Body of pancreas (tissue), 4 donors: Measurements from ENCODE around the gene PEMT. TPM values are rescaled to one million over a fixed set of nuclear protein-coding genes. Genes with fewer than 3 reads are reported as not detected.

Source experiments
- ATAC-seq: fragments of 150-250 bp; one replicate; pipeline ENCODE4 v1.9.1; 2016
- DNase-seq, 4 donors: peaks; one replicate each; pipeline ENCODE4 v3.0.0-alpha.2; 2019
- H3K27ac ChIP-seq, 4 donors: fragments of 200-600 bp; sonication (generic); 1 replicate in 3 of 4; 2 replicates in 1 of 4; pipeline versions ENCODE4 v1.5.1 to v1.6.1; 2016 to 2019; ENCODE audit warnings: mild to moderate bottlenecking in 1 of 4, mixed read lengths in 1 of 4, moderate library complexity in 1 of 4
- H3K27me3 ChIP-seq, 2 donors: fragments of 200-600 bp; sonication (generic); one replicate each; pipeline ENCODE4 v1.6.0; 2016; ENCODE audit warnings: mild to moderate bottlenecking in 1 of 2
- H3K36me3 ChIP-seq, 2 donors: fragments of 200-600 bp; sonication (generic); replicated peaks in 1 of 2; 2 replicates each; pipeline ENCODE4 v1.5.1; 2016; ENCODE audit warnings: low read depth in 2 of 2; ENCODE audit not compliant: insufficient read depth in 1 of 2
- H3K4me1 ChIP-seq: fragments of 200-600 bp; sonication (generic); one replicate; pipeline ENCODE4 v1.6.0; 2016
- H3K4me3 ChIP-seq, 2 donors: fragments of 200-600 bp; sonication (generic); 1 replicate in 1 of 2; 2 replicates in 1 of 2; pipeline ENCODE4 v1.5.1; 2016 to 2019
- H3K9me3 ChIP-seq, 3 donors: fragments of 200-600 bp; sonication (generic); 1 replicate in 2 of 3; 2 replicates in 1 of 3; pipeline ENCODE4 v1.5.1; 2016
- CTCF ChIP-seq, 7 experiments: fragments of 450-650 bp in 4 of 7; fragments of 200-600 bp in 3 of 7; sonication (generic) in 3 of 7; IDR thresholded peaks; one replicate each; pipeline ENCODE4 v1.5.1; 2016 to 2019; ENCODE audit warnings: antibody characterized with exemption in 7 of 7
- POLR2A ChIP-seq, 3 donors: fragments of 450-650 bp; IDR thresholded peaks; one replicate each; pipeline ENCODE4 v1.6.1; 2016; ENCODE audit warnings: antibody characterized with exemption in 3 of 3, mild to moderate bottlenecking in 2 of 3
- WGBS, 2 donors: methylation state at CpG; one replicate each; pipeline ENCODE4 v1.1.5; 2017; 5-methylcytosine and 5-hydroxymethylcytosine counted together
- intact Hi-C: fragments of 100-400 bp; cut with DNase I; formaldehyde crosslinking; loops from one replicate; pipeline ENCODE4 v1.15.1; 2023
- total RNA-seq, 2 donors: library from RNA; depleted of rRNA; stranded (reverse); fragments of >200 nt; gene quantifications; one replicate each; pipeline ENCODE4 v1.1.0, GENCODE V29; 2016

The PEMT gene
- total RNA-seq, 2 donors from 2014 or later = 23.4 to 27.8 TPM

GRCh38 chr17:17505610-17506171 lies 85.8 kb downstream of the PEMT start:
- Histone ChIP-seq H3K27ac (peak overlapping the region in 2 of 4 donors; percentile 50 to 68), H3K36me3 (no peaks in the 10 kb centered on the region), H3K9me3 (no peaks in the 10 kb centered on the region), H3K4me3 (no peak overlapping the region), H3K4me1 (peaks cover 16% of the 10 kb centered on the region), H3K27me3 (no peaks in the 10 kb centered on the region)
- 80 to 92% methylated on average over 2 to 22 of the region's 22 CpGs for WGBS, 2 donors
- DNase-seq (no peak), ATAC-seq (no peak)
- intact Hi-C loops = no loop called here
- TF ChIP-seq CTCF (IDR thresholded peaks at IDR 0.05) = no peak
- no peak for TF ChIP-seq POLR2A (IDR thresholded peaks at IDR 0.05)

GRCh38 chr17:17505151-17505550 lies 86.4 kb downstream of the PEMT start:
- TF ChIP-seq POLR2A (IDR thresholded peaks at IDR 0.05) (no peak), CTCF (IDR thresholded peaks at IDR 0.05) (no peak)
- 100% methylated on average over 4 to 5 of the region's 5 CpGs for WGBS, 2 donors
- no peak for DNase-seq
- Histone ChIP-seq H3K4me3 (no peak overlapping the region), H3K27me3 (no peaks in the 10 kb centered on the region), H3K4me1 (peaks cover 16% of the 10 kb centered on the region), H3K9me3 (no peaks in the 10 kb centered on the region), H3K36me3 (no peaks in the 10 kb centered on the region), H3K27ac (no peak overlapping the region)
- ATAC-seq = no peak
- intact Hi-C loops = no loop called here

- Histone ChIP-seq H3K36me3 (no peaks in the 10 kb centered on the region), H3K27me3 (no peaks in the 10 kb centered on the region), H3K9me3 (no peaks in the 10 kb centered on the region), H3K27ac (no peak overlapping the region), H3K4me1 (peaks cover 16% of the 10 kb centered on the region), H3K4me3 (no peak overlapping the region)
- no peak for ATAC-seq
- TF ChIP-seq CTCF (IDR thresholded peaks at IDR 0.05) (no peak), POLR2A (IDR thresholded peaks at IDR 0.05) (no peak)
- intact Hi-C loops = loop anchor here (5.0 kb wide), 2 partner anchors 53 to 152 kb away; no protein-coding TSS in a partner anchor
- DNase-seq = no peak
- 80 to 81% methylated on average over 9 to 20 of the region's 20 CpGs for WGBS, 2 donors
Observed at GRCh38 chr17:17504341-17505140, 87.0 kb downstream of the PEMT start.

GRCh38 chr17:17503566-17504130 lies 87.9 kb downstream of the PEMT start:
- 64 to 68% methylated on average over 5 to 6 of the region's 7 CpGs for WGBS, 2 donors
- no peaks in the 10 kb centered on the region for H3K9me3 ChIP-seq
- ATAC-seq = no peak
- no peaks in the 10 kb centered on the region for H3K36me3 ChIP-seq
- no peak overlapping the region for H3K4me3 ChIP-seq
- H3K4me1 ChIP-seq = peaks cover 16% of the 10 kb centered on the region
- no peak overlapping the region for H3K27ac ChIP-seq
- no peaks in the 10 kb centered on the region for H3K27me3 ChIP-seq
- TF ChIP-seq POLR2A (IDR thresholded peaks at IDR 0.05) = no peak
- DNase-seq = no peak
- intact Hi-C loops = loop anchor here (5.0 kb wide), 2 partner anchors 54 to 151 kb away; no protein-coding TSS in a partner anchor
